NCI-H187 (cell line): ENCODE measurements around the gene SNAPC4.

Source experiments
- DNase-seq, 2 experiments: peaks; one replicate each; lab custom pipeline; 2025; lab: John Stamatoyannopoulos, UW

The SNAPC4 gene

GRCh38 chr9:136389396-136389795 lies 10.6 kb downstream of the SNAPC4 start:
- DNase-seq, result no peak

GRCh38 chr9:136387217-136387616 lies 12.8 kb downstream of the SNAPC4 start:
- no peak for DNase-seq

GRCh38 chr9:136386018-136386417 lies 14.0 kb downstream of the SNAPC4 start:
- DNase-seq, result no peak

- no peak for DNase-seq
Observed at GRCh38 chr9:136385015-136385414, 15.0 kb downstream of the SNAPC4 start.

GRCh38 chr9:136383436-136383835 lies 16.5 kb downstream of the SNAPC4 start:
- no peak for DNase-seq

- no peak for DNase-seq
Observed at GRCh38 chr9:136381966-136382513, 17.9 kb downstream of the SNAPC4 start.

GRCh38 chr9:136381311-136381710 lies 18.7 kb downstream of the SNAPC4 start:
- DNase-seq, result no peak

GRCh38 chr9:136380381-136380780 lies 19.6 kb downstream of the SNAPC4 start:
- DNase-seq, result no peak

GRCh38 chr9:136379891-136380290 lies 20.1 kb downstream of the SNAPC4 start:
- DNase-seq, result no peak

GRCh38 chr9:136379401-136379800 lies 20.6 kb downstream of the SNAPC4 start:
- DNase-seq, result no peak

- no peak for DNase-seq
Observed at GRCh38 chr9:136379003-136379287, 21.0 kb downstream of the SNAPC4 start.

- DNase-seq, result no peak
Observed at GRCh38 chr9:136378170-136379002, 21.6 kb downstream of the SNAPC4 start.

GRCh38 chr9:136377341-136378169 lies 22.4 kb downstream of the SNAPC4 start:
- no peak for DNase-seq

- no peak for DNase-seq
Observed at GRCh38 chr9:136376457-136376856, 23.5 kb downstream of the SNAPC4 start.

GRCh38 chr9:136375096-136375495 lies 24.9 kb downstream of the SNAPC4 start:
- no peak for DNase-seq

GRCh38 chr9:136374183-136374575 lies 25.8 kb downstream of the SNAPC4 start:
- DNase-seq, result no peak

GRCh38 chr9:136373300-136374182 lies 26.4 kb downstream of the SNAPC4 start, which contains the start of gene CARD9:
CARD9 (minus strand) TSS chr9:136373669; CDS start chr9:136372078, 1,591 bp downstream.
- no peak for DNase-seq

- DNase-seq, result no peak
Observed at GRCh38 chr9:136372561-136373299, 27.2 kb downstream of the SNAPC4 start.

GRCh38 chr9:136372006-136372405 lies 28.0 kb downstream of the SNAPC4 start:
- DNase-seq, result no peak

GRCh38 chr9:136371533-136371880 lies 28.5 kb downstream of the SNAPC4 start:
- DNase-seq, result no peak
